Brain microvascular endothelial cell (primary cell): ENCODE results near the gene ARID3B.
"Not testable (repeated sequence)": the region's sequence is repeated elsewhere in the genome, so short reads cannot be mapped to it uniquely, and the experiment has no call there.

Experiments used
- DNase-seq: peaks from one replicate; pipeline ENCODE4 v3.0.0-alpha.2; 2020
- H3K27ac ChIP-seq: fragments of 250-450 bp; sonication (Bioruptor Pico); 2 replicates; pipeline ENCODE4 v1.5.1; 2020; ENCODE audit warnings: mild to moderate bottlenecking, moderate library complexity
- H3K27me3 ChIP-seq: fragments of 250-450 bp; sonication (Bioruptor Pico); replicated peaks from 2 replicates; pipeline ENCODE4 v1.5.1; 2020; ENCODE audit warnings: mild to moderate bottlenecking
- H3K36me3 ChIP-seq: fragments of 250-450 bp; sonication (Bioruptor Pico); replicated peaks from 2 replicates; pipeline ENCODE4 v1.5.1; 2020; ENCODE audit warnings: mild to moderate bottlenecking
- H3K4me3 ChIP-seq: 2 replicates; pipeline ENCODE4 v1.5.1; 2011; ENCODE audit warnings: low read depth, mild to moderate bottlenecking, control low read depth, low read length, moderate library complexity
- CTCF ChIP-seq: IDR thresholded peaks from 2 replicates; pipeline ENCODE4 v1.5.1; 2011; ENCODE audit warnings: low read depth, mild to moderate bottlenecking, moderate library complexity, low read length, control low read depth, inconsistent platforms; ENCODE audit errors: missing control alignments
- in situ Hi-C: cut with HindIII; loops from 2 replicates; pipeline ENCODE4 v1.10.0; 2017; ENCODE audit warnings: low sequenced_read_pairs, low pct_ligation_motif_present

ARID3B gene

GRCh38 chr15:74589826-74590225 is 48.8 kb downstream of the ARID3B start:
- H3K4me3 ChIP-seq, result no peak overlapping the region

GRCh38 chr15:74592222-74592621 is 51.2 kb downstream of the ARID3B start:
- no peak for DNase-seq
- Histone ChIP-seq H3K27ac (no peak overlapping the region), H3K4me3 (no peak overlapping the region), H3K36me3 (peaks cover 5% of the 10 kb centered on the region), H3K27me3 (no peaks in the 10 kb centered on the region)
- no peak for TF ChIP-seq CTCF
- in situ Hi-C loops, result no loop called here

More at GRCh38 chr15:74589826-74590225, 48.8 kb downstream of the ARID3B start:
- no peak for TF ChIP-seq CTCF
- peaks cover 5% of the 10 kb centered on the region for H3K36me3 ChIP-seq
- in situ Hi-C loops, result no loop called here
- H3K27ac ChIP-seq, result no peak overlapping the region
- H3K27me3 ChIP-seq, result no peaks in the 10 kb centered on the region
- DNase-seq, result no peak

- H3K4me3 ChIP-seq, result no peak overlapping the region
- no peak overlapping the region for H3K27ac ChIP-seq
- no peak for DNase-seq
- peaks cover 5% of the 10 kb centered on the region for H3K36me3 ChIP-seq
- in situ Hi-C loops, result no loop called here
- H3K27me3 ChIP-seq, result no peaks in the 10 kb centered on the region
- no peak for TF ChIP-seq CTCF
Measured at GRCh38 chr15:74593122-74593521, 52.1 kb downstream of the ARID3B start.

GRCh38 chr15:74594455-74594854 is 53.4 kb downstream of the ARID3B start:
- no peak overlapping the region for H3K4me3 ChIP-seq
- in situ Hi-C loops, result no loop called here
- DNase-seq, result no peak
- H3K27me3 ChIP-seq, result no peaks in the 10 kb centered on the region
- no peak overlapping the region for H3K27ac ChIP-seq
- H3K36me3 ChIP-seq, result peaks cover 5% of the 10 kb centered on the region
- TF ChIP-seq CTCF, result no peak

- Histone ChIP-seq H3K36me3 (peaks cover 5% of the 10 kb centered on the region), H3K27me3 (no peaks in the 10 kb centered on the region), H3K27ac (no peak overlapping the region), H3K4me3 (no peak overlapping the region)
- in situ Hi-C loops, result no loop called here
- no peak for TF ChIP-seq CTCF
- DNase-seq, result no peak
Measured at GRCh38 chr15:74595271-74595670, 54.3 kb downstream of the ARID3B start.

- H3K27me3 ChIP-seq, H3K27ac ChIP-seq, DNase-seq, in situ Hi-C loops, H3K36me3 ChIP-seq, H3K4me3 ChIP-seq: not testable (repeated sequence)
Measured at GRCh38 chr15:74596736-74597135, 55.7 kb downstream of the ARID3B start.

- in situ Hi-C loops, H3K27me3 ChIP-seq, H3K36me3 ChIP-seq, H3K4me3 ChIP-seq, DNase-seq, H3K27ac ChIP-seq: not testable (repeated sequence)
Measured at GRCh38 chr15:74597146-74597705, 56.2 kb downstream of the ARID3B start.
